Mucosa of descending colon (tissue), 3 donors: Measurements from ENCODE around the gene TMEM117. TPM values are rescaled to one million over a fixed set of nuclear protein-coding genes. Genes with fewer than 3 reads are reported as not detected.

Experiments
- ATAC-seq: fragments of 200-7000 bp; cut with Tn5 transposase; one replicate; pipeline ENCODE4 v1.9.1; 2020; ENCODE audit warnings: mild to moderate bottlenecking, moderate library complexity
- DNase-seq, 3 donors: peaks; one replicate each; pipeline ENCODE4 v3.0.0-alpha.2; 2020
- H3K36me3 ChIP-seq: fragments of 200-600 bp; one replicate; pipeline ENCODE4 v1.8.0; 2021; ENCODE audit warnings: low read depth, mild to moderate bottlenecking
- H3K4me1 ChIP-seq: fragments of 200-600 bp; one replicate; pipeline ENCODE4 v1.8.0; 2021; ENCODE audit warnings: low read depth, mild to moderate bottlenecking
- H3K4me3 ChIP-seq: fragments of 200-600 bp; one replicate; pipeline ENCODE4 v1.8.0; 2021; ENCODE audit warnings: mild to moderate bottlenecking
- H3K9me3 ChIP-seq: fragments of 200-600 bp; one replicate; pipeline ENCODE4 v1.8.0; 2021; ENCODE audit warnings: mild to moderate bottlenecking
- intact Hi-C, 2 donors: fragments of 100-400 bp; cut with DNase I in 1 of 2; cut with micrococcal nuclease in 1 of 2; formaldehyde crosslinking; loops; one replicate each; pipeline versions ENCODE4 v1.11.0 to v1.11.1; 2022; cut with DNase I, micrococcal nuclease
- total RNA-seq, 3 donors: library from RNA; stranded (reverse); fragmentation: NEBNext Ultra II Directional in 2 of 3; extraction: Animal tissue kit (Norgen Biotek cat#: 25700) in 2 of 3; gene quantifications; one replicate each; pipeline versions ENCODE4 v1.2.1 to v1.2.4, GENCODE V29; 2021 to 2023
- TF ChIP-seq, protein P1 (sequence below): fragments of 200-600 bp; IDR thresholded peaks from one replicate; pipeline ENCODE4 v1.8.0; 2022; ENCODE audit warnings: antibody characterized with exemption, mild to moderate bottlenecking
- donor health status: DM: no; HTN: no; CAD: no; lungs with moderate emphysema.
- donor health status: DM: no; HTN: no; CAD: no.
- donor health status: DM: no; HTN: yes; CAD: no.

Gene TMEM117
- total RNA-seq, 3 donors from 2014 or later: 10.1 to 15.2 (median 12.3) TPM

DNA sequence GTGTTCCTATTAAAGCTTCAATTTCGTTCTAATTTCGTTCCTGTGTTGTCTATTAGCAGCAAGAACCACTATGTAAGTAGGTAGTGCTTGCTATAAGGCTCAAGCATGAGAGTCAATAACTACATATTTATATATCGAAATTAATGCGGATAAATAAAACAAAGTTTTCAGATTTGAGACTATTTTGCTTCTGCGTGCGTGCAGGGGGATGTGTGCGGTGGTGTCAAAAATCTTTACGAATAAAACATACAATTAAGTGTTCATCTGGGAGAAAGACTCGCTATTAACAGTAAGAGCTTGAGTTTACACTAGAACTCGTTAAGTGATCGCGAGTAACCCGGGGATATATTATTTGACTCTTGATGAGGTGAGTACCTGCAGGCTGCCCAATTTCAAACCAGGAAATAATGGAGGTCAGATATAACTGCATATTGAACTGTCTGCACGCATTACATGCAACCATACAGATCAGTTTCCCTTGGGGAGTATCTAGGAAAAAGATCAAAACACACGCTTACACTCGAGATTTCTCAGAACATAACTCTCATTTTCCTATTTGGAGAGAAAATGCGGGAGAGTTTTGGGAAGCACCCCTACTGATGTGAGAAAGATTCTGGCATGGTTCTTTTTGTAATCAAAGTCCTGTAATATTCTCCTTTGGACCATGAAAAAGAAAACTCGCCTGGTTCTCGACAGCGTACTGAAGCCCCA lies 30.6 kb upstream of the TMEM117 start:
- H3K4me1 ChIP-seq: peaks cover 8% of the 10 kb centered on the region
- peaks cover 5% of the 10 kb centered on the region for H3K36me3 ChIP-seq
- ATAC-seq (peak; percentile 28), DNase-seq (peak in 1 of 3 donors; percentile 13)
- peak overlapping the region; percentile 87 for H3K4me3 ChIP-seq
- H3K9me3 ChIP-seq: no peaks in the 10 kb centered on the region
- TF ChIP-seq, protein P1, sequence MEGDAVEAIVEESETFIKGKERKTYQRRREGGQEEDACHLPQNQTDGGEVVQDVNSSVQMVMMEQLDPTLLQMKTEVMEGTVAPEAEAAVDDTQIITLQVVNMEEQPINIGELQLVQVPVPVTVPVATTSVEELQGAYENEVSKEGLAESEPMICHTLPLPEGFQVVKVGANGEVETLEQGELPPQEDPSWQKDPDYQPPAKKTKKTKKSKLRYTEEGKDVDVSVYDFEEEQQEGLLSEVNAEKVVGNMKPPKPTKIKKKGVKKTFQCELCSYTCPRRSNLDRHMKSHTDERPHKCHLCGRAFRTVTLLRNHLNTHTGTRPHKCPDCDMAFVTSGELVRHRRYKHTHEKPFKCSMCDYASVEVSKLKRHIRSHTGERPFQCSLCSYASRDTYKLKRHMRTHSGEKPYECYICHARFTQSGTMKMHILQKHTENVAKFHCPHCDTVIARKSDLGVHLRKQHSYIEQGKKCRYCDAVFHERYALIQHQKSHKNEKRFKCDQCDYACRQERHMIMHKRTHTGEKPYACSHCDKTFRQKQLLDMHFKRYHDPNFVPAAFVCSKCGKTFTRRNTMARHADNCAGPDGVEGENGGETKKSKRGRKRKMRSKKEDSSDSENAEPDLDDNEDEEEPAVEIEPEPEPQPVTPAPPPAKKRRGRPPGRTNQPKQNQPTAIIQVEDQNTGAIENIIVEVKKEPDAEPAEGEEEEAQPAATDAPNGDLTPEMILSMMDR: no peak
- intact Hi-C loops: no loop called here

DNA sequence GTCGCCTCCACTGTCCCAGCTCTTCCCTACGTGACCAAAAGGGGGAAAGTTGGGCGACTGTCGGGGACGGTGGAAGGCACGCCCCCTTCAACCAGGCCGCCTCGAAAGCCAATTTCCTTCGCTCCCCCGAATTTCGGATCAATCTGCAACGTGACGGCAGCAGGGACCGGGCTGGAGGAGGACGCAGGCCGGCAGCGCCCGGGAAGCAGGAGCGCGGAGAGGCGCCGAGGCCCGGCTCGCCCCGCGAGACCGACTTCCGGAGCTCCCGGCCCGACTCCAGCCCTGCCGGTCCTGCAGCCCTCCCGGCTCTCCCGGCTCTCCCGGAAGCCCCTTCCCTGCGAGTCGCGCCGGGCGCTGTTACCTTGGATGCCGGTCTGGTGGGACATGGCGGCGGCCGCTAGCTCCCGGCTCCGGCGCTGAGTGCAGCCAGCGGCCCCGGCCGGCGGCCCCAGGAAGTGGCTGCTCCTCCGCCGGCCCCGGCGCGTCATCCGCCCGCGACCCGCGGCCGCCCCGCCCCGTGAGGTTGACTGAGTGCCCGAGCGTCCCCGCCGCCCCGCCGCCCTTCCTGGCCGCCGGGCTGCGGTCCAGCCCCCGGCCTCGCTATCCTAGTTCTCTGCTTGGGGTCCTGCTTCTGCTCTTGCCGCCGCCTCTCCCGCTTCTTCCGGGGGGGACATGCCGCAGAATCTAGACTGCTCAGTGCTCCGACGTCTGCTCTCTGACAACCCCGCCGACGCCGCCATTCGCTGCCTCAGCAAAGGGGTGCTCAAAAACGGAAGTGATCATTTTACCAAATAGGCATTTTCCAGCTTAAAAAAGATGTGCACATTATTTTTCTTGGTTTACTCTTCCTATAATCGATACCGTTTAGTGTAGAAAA lies 29.8 kb upstream of the TMEM117 start, which contains the start of gene TWF1:
TSS of gene TWF1 (minus strand) at position 458 of the 877 bp plus-strand sequence. CDS start at position 386, 72 bp downstream.
- no peaks in the 10 kb centered on the region for H3K9me3 ChIP-seq
- ATAC-seq: peak; percentile 100
- H3K4me1 ChIP-seq: peaks cover 8% of the 10 kb centered on the region
- peak within 1 kb of the TSS; percentile 87 for H3K4me3 ChIP-seq
- TF ChIP-seq, protein P1: no peak
- peaks cover 5% of the 10 kb centered on the region for H3K36me3 ChIP-seq
- intact Hi-C loops: no loop called here
- peak; percentile 91 to 94 (median 92) for DNase-seq

DNA sequence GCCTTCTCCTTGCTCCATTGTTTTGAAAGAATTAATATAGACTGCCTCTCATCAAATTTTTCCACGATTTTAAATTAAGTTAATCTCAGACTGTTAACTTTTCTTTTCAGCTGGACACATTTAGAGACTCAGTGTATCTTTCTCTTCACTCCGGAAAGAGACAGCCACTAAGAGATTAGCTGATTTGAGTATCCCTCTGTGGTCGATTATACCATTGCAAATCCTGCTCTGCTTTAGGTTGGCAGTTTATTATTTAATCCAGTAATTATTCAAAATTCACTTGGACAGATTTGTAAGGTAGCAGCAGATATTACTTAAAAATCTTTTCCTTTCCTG lies 29.2 kb upstream of the TMEM117 start:
- H3K4me3 ChIP-seq: peak overlapping the region; percentile 87
- no peaks in the 10 kb centered on the region for H3K9me3 ChIP-seq
- peaks cover 2% of the 10 kb centered on the region for H3K36me3 ChIP-seq
- no peak for ATAC-seq
- peaks cover 8% of the 10 kb centered on the region for H3K4me1 ChIP-seq
- no peak for DNase-seq
- intact Hi-C loops: no loop called here
- TF ChIP-seq, protein P1: no peak

DNA sequence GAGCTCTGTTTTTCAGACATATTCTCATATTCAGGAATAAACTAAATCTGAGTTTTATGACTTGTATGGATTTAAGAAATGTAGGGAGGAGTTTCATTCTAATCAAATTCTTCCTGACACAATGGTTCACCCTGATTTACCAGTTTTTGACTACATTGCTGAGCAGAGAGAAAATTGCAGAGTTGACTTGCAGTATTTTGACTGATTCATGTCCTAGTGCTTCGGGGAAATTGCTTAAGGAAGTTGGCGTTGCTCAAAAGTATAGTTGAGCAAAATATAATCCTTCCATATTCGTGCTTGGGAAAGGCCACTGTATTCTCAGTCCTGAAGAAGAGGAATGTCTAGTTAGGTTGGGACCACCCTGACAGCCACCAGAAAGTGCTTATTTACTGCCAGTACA lies 28.5 kb upstream of the TMEM117 start:
- TF ChIP-seq, protein P1: no peak
- intact Hi-C loops: no loop called here
- peaks cover 8% of the 10 kb centered on the region for H3K4me1 ChIP-seq
- ATAC-seq (no peak), DNase-seq (no peak)
- no peak overlapping the region for H3K4me3 ChIP-seq
- no peaks in the 10 kb centered on the region for H3K36me3 ChIP-seq
- no peaks in the 10 kb centered on the region for H3K9me3 ChIP-seq

DNA sequence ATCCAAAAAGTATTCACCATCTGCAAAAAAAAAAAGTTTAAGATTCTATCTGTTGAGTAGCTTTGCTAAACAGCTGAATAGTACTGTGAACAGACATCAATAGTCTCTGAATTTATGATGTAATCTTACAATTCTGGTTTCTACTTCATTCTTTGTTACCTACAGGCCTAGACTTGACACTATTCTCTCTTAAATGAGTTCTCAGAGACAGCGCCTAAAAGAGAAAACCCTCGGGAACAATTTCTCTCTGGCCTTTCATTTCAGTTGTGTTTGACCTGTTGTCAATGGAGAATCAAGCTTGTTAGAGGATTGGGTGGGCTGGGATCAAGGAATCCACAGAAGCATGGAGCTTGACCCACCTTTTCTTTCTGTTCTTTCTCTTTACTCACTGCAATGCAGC lies 23.8 kb upstream of the TMEM117 start:
- DNase-seq: no peak
- intact Hi-C loops: no loop called here
- Histone ChIP-seq H3K36me3 (no peaks in the 10 kb centered on the region), H3K9me3 (no peaks in the 10 kb centered on the region), H3K4me3 (no peak overlapping the region), H3K4me1 (no peaks in the 10 kb centered on the region)
- no peak for ATAC-seq
- TF ChIP-seq, protein P1: no peak
